Measurements from ENCODE around the gene PPARA. TPM values are rescaled to one million over a fixed set of nuclear protein-coding genes. Genes with fewer than 3 reads are reported as not detected.

The PPARA gene
- total RNA-seq, 1 donor from 2014 or later = 13.0 TPM

DNA sequence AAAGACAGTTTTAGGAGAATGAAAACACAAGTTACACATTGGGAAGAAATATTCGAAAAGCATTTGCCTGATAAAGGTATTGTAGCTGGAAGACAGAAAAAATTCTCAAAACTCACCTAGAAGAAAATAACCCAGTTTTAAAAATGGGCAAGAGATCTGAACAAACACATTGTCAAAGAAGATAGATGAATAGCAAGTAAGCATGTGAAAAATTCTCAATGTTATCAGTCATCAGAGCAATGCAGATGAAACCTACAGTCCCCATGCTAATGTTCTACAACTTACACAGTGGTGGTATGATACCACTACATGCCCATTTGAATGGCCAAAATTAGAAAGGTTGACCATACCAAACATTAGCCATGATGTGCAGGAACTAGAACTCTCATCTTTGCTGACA lies 29.4 kb downstream of the PPARA start:
- TF ChIP-seq, protein P1, sequence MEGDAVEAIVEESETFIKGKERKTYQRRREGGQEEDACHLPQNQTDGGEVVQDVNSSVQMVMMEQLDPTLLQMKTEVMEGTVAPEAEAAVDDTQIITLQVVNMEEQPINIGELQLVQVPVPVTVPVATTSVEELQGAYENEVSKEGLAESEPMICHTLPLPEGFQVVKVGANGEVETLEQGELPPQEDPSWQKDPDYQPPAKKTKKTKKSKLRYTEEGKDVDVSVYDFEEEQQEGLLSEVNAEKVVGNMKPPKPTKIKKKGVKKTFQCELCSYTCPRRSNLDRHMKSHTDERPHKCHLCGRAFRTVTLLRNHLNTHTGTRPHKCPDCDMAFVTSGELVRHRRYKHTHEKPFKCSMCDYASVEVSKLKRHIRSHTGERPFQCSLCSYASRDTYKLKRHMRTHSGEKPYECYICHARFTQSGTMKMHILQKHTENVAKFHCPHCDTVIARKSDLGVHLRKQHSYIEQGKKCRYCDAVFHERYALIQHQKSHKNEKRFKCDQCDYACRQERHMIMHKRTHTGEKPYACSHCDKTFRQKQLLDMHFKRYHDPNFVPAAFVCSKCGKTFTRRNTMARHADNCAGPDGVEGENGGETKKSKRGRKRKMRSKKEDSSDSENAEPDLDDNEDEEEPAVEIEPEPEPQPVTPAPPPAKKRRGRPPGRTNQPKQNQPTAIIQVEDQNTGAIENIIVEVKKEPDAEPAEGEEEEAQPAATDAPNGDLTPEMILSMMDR (IDR thresholded peaks at IDR 0.05; ENCODE audit: unreplicated experiment) = no peak
- Mint-ChIP-seq H3K9me3 (peaks cover 55% of the 10 kb centered on the region), H3K4me1 (no peaks in the 10 kb centered on the region), H3K36me3 (peaks cover 64% of the 10 kb centered on the region), H3K27ac (no peak overlapping the region), H3K27me3 (ENCODE audit: low read depth) (no peaks in the 10 kb centered on the region), H3K4me3 (no peak overlapping the region)
- no peak for DNase-seq (ENCODE audit: low spot score in 2 of 2, unreplicated experiment in 2 of 2)

DNA sequence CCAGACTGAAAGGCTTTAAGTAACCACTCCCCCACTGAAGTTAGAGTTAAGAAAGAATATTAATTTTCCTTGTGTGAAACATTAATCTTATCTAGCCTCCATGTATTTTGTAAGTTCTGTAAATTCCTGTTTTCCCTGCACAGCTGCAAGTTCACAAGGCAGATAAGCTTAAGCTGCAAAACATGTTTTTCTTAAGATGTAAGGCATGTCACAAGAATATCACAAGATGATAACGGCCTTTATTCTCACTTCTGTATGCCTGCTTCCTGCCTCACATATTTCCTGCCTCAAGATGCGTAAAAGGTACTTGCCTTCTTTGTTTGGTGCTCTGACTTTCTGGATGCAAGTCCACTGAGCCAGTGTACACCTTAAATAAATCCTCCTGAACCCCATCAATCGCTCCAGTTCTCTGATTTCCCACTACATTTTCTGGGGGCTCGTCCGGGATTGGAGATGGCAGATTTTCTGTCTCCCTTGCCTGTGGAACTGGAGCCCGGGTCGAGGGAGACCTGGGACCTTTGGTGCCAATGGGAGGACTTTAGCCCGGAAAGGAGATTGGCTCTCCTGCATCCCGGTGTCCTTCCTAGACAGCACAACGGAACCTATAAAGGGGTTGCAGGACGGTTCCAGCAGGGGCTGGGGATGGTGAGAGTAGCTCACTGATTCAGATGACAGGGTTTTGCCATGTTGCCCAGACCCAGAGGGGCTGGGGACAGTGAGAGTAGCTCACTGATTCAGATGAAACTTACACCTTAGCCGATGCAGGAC lies 30.2 kb downstream of the PPARA start:
- no peak for DNase-seq (ENCODE audit: low spot score in 2 of 2, unreplicated experiment in 2 of 2)
- TF ChIP-seq, protein P1 (IDR thresholded peaks at IDR 0.05; ENCODE audit: unreplicated experiment) = no peak
- Mint-ChIP-seq H3K4me3 (no peak overlapping the region), H3K4me1 (no peaks in the 10 kb centered on the region), H3K36me3 (peaks cover 68% of the 10 kb centered on the region), H3K9me3 (peaks cover 59% of the 10 kb centered on the region), H3K27ac (no peak overlapping the region), H3K27me3 (ENCODE audit: low read depth) (no peaks in the 10 kb centered on the region)

DNA sequence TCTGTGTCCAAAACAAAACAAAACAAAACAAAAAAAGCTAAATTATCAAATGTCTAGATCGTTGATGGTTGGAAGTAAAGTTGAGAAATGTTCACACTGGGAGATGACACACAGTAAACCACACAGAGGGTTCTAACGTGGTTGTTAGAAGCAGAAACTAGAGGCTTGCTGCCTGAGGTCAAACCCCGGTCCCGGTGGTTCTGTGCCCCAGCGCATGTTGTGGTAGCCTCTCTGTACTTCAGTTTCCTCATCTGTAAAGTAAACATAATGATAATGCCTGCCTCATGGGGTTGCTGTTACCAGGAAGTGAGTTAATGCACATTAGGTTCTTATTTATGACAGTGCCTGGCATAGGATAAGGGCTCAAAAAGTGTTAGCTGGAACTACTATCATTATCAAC lies 33.4 kb downstream of the PPARA start:
- no peak for DNase-seq (ENCODE audit: low spot score in 2 of 2, unreplicated experiment in 2 of 2)
- peaks cover 46% of the 10 kb centered on the region for H3K9me3 Mint-ChIP-seq
- no peaks in the 10 kb centered on the region for H3K27me3 Mint-ChIP-seq (ENCODE audit: low read depth)
- H3K4me1 Mint-ChIP-seq = no peaks in the 10 kb centered on the region
- TF ChIP-seq, protein P1 (IDR thresholded peaks at IDR 0.05; ENCODE audit: unreplicated experiment) = no peak
- H3K36me3 Mint-ChIP-seq = peaks cover 49% of the 10 kb centered on the region
- H3K4me3 Mint-ChIP-seq = no peak overlapping the region
- H3K27ac Mint-ChIP-seq = no peak overlapping the region

DNA sequence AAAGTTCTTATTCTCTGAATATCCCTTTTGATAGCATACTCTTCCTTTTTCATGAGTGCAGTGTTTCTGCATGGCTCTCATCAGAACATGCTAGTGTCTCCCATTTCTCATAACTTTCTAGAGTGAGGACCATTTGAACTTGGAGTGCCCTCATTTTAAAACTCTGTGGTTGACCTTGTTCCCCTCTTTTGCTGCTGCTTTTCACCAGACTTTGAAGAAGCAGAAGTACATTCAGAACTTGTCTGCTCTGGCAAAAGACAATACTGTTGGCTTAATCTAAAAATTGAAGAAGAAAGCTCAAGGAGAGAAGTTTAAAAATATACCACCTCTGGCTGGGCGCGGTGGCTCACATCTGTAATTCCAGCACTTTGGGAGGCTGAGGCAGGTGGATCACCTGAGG lies 35.0 kb downstream of the PPARA start:
- H3K4me3 Mint-ChIP-seq = no peak overlapping the region
- no peak for DNase-seq (ENCODE audit: low spot score in 2 of 2, unreplicated experiment in 2 of 2)
- no peak overlapping the region for H3K27ac Mint-ChIP-seq
- H3K9me3 Mint-ChIP-seq = peaks cover 34% of the 10 kb centered on the region
- TF ChIP-seq, protein P1 (IDR thresholded peaks at IDR 0.05; ENCODE audit: unreplicated experiment) = no peak
- no peaks in the 10 kb centered on the region for H3K4me1 Mint-ChIP-seq
- H3K36me3 Mint-ChIP-seq = peaks cover 35% of the 10 kb centered on the region
- H3K27me3 Mint-ChIP-seq (ENCODE audit: low read depth) = no peaks in the 10 kb centered on the region

DNA sequence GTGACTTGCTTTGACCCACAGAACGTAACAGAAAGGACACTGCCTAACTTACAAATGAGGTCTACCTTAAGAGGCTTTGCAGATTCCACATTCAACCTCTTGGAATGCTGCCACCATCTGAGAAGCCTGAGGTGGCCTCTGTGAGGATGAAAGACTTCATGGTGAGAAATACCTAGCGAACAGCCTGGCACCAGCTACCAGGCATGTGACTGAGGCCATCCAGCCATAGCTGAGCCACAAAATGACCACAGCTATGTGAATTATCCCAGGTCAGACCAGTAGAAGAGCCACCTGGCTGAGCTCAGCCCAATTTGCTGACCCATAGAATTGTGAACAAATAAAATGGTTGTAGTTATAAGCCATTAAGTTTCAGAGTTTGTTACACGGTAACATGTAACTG lies 37.5 kb downstream of the PPARA start:
- peaks cover 20% of the 10 kb centered on the region for H3K9me3 Mint-ChIP-seq
- no peak for DNase-seq (ENCODE audit: low spot score in 2 of 2, unreplicated experiment in 2 of 2)
- H3K36me3 Mint-ChIP-seq = peaks cover 24% of the 10 kb centered on the region
- no peaks in the 10 kb centered on the region for H3K4me1 Mint-ChIP-seq
- H3K27me3 Mint-ChIP-seq (ENCODE audit: low read depth) = no peaks in the 10 kb centered on the region
- TF ChIP-seq, protein P1 (IDR thresholded peaks at IDR 0.05; ENCODE audit: unreplicated experiment) = no peak
- no peak overlapping the region for H3K4me3 Mint-ChIP-seq
- H3K27ac Mint-ChIP-seq = no peak overlapping the region

All from mesothelial cell of epicardium (in vitro differentiated cells).